ENCODE measurements around the gene SLITRK2.

Gene SLITRK2

GRCh38 chrX:145821898-145822571 is 4.4 kb downstream of the SLITRK2 start:
- Histone ChIP-seq H3K27ac (ENCODE audit: insufficient read depth, low read depth, low read length, poor library complexity, severe bottlenecking) (no peak overlapping the region), H3K9me3 (ENCODE audit: control insufficient read depth, low read length) (no peaks in the 10 kb centered on the region), H3K4me1 (ENCODE audit: control insufficient read depth, insufficient read depth, low read length) (no peaks in the 10 kb centered on the region), H3K4me3 (ENCODE audit: insufficient read depth, low read depth, low read length) (no peak overlapping the region), H3K27me3 (ENCODE audit: control insufficient read depth, insufficient read depth, low read length, poor library complexity, severe bottlenecking) (peaks cover 40% of the 10 kb centered on the region), H3K36me3 (ENCODE audit: control insufficient read depth, insufficient read depth, low read length) (no peaks in the 10 kb centered on the region)
- 61 to 65% methylated on average over 31 to 33 of the region's 33 CpGs for WGBS, 2 experiments

DNA sequence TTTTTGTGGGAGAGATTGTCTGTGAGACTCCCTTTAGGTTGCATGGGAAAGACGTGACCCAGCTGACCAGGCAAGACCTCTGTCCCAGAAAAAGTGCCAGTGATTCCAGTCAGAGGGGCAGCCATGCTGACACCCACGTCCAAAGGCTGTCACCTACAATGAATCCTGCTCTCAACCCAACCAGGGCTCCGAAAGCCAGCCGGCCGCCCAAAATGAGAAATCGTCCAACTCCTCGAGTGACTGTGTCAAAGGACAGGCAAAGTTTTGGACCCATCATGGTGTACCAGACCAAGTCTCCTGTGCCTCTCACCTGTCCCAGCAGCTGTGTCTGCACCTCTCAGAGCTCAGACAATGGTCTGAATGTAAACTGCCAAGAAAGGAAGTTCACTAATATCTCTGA is 5.5 kb downstream of the SLITRK2 start:
- no peaks in the 10 kb centered on the region for H3K9me3 ChIP-seq (ENCODE audit: control insufficient read depth, low read length)
- peaks cover 29% of the 10 kb centered on the region for H3K27me3 ChIP-seq (ENCODE audit: control insufficient read depth, insufficient read depth, low read length, poor library complexity, severe bottlenecking)
- H3K4me3 ChIP-seq (ENCODE audit: insufficient read depth, low read depth, low read length) = no peak overlapping the region
- 81 to 83% methylated on average over 7 of the region's 7 CpGs for WGBS, 2 experiments
- no peaks in the 10 kb centered on the region for H3K36me3 ChIP-seq (ENCODE audit: control insufficient read depth, insufficient read depth, low read length)
- H3K27ac ChIP-seq (ENCODE audit: insufficient read depth, low read depth, low read length, poor library complexity, severe bottlenecking) = no peak overlapping the region
- no peaks in the 10 kb centered on the region for H3K4me1 ChIP-seq (ENCODE audit: control insufficient read depth, insufficient read depth, low read length)

- H3K36me3 ChIP-seq (ENCODE audit: control insufficient read depth, insufficient read depth, low read length) = no peaks in the 10 kb centered on the region
- no peak overlapping the region for H3K27ac ChIP-seq (ENCODE audit: insufficient read depth, low read depth, low read length, poor library complexity, severe bottlenecking)
- H3K4me3 ChIP-seq (ENCODE audit: insufficient read depth, low read depth, low read length) = no peak overlapping the region
- H3K9me3 ChIP-seq (ENCODE audit: control insufficient read depth, low read length) = no peaks in the 10 kb centered on the region
- H3K4me1 ChIP-seq (ENCODE audit: control insufficient read depth, insufficient read depth, low read length) = no peaks in the 10 kb centered on the region
- peaks cover 12% of the 10 kb centered on the region for H3K27me3 ChIP-seq (ENCODE audit: control insufficient read depth, insufficient read depth, low read length, poor library complexity, severe bottlenecking)
- WGBS, 2 experiments = 35% methylated on average over 3 of the region's 4 CpGs; no CpG with 5 or more reads in 1 of the 2 experiments
Measured at GRCh38 chrX:145825896-145826295, 8.3 kb downstream of the SLITRK2 start.

- Histone ChIP-seq H3K4me1 (ENCODE audit: control insufficient read depth, insufficient read depth, low read length) (no peaks in the 10 kb centered on the region), H3K4me3 (ENCODE audit: insufficient read depth, low read depth, low read length) (no peak overlapping the region), H3K27me3 (ENCODE audit: control insufficient read depth, insufficient read depth, low read length, poor library complexity, severe bottlenecking) (peaks cover 12% of the 10 kb centered on the region), H3K27ac (ENCODE audit: insufficient read depth, low read depth, low read length, poor library complexity, severe bottlenecking) (no peak overlapping the region), H3K36me3 (ENCODE audit: control insufficient read depth, insufficient read depth, low read length) (no peaks in the 10 kb centered on the region), H3K9me3 (ENCODE audit: control insufficient read depth, low read length) (peaks cover under 1% of the 10 kb centered on the region)
- no CpG with 5 or more reads among the region's 4 CpGs for WGBS, 2 experiments
Measured at GRCh38 chrX:145826466-145826865, 8.8 kb downstream of the SLITRK2 start.

- 68 to 86% methylated on average over 3 to 4 of the region's 5 CpGs for WGBS, 2 experiments
- no peaks in the 10 kb centered on the region for H3K27me3 ChIP-seq (ENCODE audit: control insufficient read depth, insufficient read depth, low read length, poor library complexity, severe bottlenecking)
- H3K36me3 ChIP-seq (ENCODE audit: control insufficient read depth, insufficient read depth, low read length) = no peaks in the 10 kb centered on the region
- peaks cover 4% of the 10 kb centered on the region for H3K9me3 ChIP-seq (ENCODE audit: control insufficient read depth, low read length)
- no peak overlapping the region for H3K27ac ChIP-seq (ENCODE audit: insufficient read depth, low read depth, low read length, poor library complexity, severe bottlenecking)
- H3K4me1 ChIP-seq (ENCODE audit: control insufficient read depth, insufficient read depth, low read length) = no peaks in the 10 kb centered on the region
- no peak overlapping the region for H3K4me3 ChIP-seq (ENCODE audit: insufficient read depth, low read depth, low read length)
Measured at GRCh38 chrX:145832796-145833195, 15.2 kb downstream of the SLITRK2 start.

GRCh38 chrX:145840531-145840930 is 22.9 kb downstream of the SLITRK2 start:
- Histone ChIP-seq H3K4me1 (ENCODE audit: control insufficient read depth, insufficient read depth, low read length) (no peaks in the 10 kb centered on the region), H3K36me3 (ENCODE audit: control insufficient read depth, insufficient read depth, low read length) (no peaks in the 10 kb centered on the region), H3K27ac (ENCODE audit: insufficient read depth, low read depth, low read length, poor library complexity, severe bottlenecking) (no peak overlapping the region), H3K27me3 (ENCODE audit: control insufficient read depth, insufficient read depth, low read length, poor library complexity, severe bottlenecking) (no peaks in the 10 kb centered on the region), H3K9me3 (ENCODE audit: control insufficient read depth, low read length) (peaks cover 2% of the 10 kb centered on the region), H3K4me3 (ENCODE audit: insufficient read depth, low read depth, low read length) (no peak overlapping the region)
- 78 to 85% methylated on average over 7 to 8 of the region's 9 CpGs for WGBS, 2 experiments

DNA sequence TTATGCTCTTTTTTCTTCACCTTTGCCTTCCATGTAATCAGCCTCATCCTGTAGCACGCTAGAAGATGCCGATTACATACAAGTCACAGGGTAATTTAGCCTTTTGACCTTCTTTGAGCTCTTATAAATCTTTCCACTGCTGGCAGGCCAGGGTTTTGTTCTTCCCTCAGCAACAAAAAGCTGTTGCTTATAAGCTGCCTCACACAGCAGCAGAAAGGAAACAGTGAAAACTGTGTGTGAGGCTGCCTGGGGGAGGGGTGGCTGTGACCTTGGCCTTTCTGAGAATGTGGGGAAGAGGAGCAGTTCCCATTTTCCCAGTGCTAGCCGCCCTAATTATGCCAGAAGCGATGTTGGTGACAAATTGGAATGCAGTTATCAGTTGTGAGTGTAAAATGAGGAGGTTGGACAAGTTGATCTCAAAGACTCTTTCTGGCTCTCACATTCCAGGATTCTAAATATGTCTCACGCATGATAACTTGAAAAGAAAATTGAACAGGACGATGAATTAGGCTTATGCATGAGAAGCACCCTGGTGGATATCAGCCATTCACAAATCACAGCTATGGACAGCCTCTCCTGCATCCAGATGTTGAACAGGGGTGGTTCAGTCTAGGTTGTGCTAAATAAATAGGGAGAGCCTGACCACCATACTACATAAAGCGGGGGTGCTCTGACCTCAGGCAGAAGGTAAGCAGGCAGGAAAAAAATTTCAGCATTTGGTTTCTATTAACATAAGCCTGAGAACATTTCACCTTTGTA is 25.7 kb downstream of the SLITRK2 start:
- no peaks in the 10 kb centered on the region for H3K4me1 ChIP-seq (ENCODE audit: control insufficient read depth, insufficient read depth, low read length)
- H3K36me3 ChIP-seq (ENCODE audit: control insufficient read depth, insufficient read depth, low read length) = no peaks in the 10 kb centered on the region
- H3K9me3 ChIP-seq (ENCODE audit: control insufficient read depth, low read length) = peaks cover 2% of the 10 kb centered on the region
- WGBS, 2 experiments = 63 to 65% methylated on average over 4 to 7 of the region's 7 CpGs
- no peak overlapping the region for H3K4me3 ChIP-seq (ENCODE audit: insufficient read depth, low read depth, low read length)
- H3K27ac ChIP-seq (ENCODE audit: insufficient read depth, low read depth, low read length, poor library complexity, severe bottlenecking) = no peak overlapping the region
- no peaks in the 10 kb centered on the region for H3K27me3 ChIP-seq (ENCODE audit: control insufficient read depth, insufficient read depth, low read length, poor library complexity, severe bottlenecking)

DNA sequence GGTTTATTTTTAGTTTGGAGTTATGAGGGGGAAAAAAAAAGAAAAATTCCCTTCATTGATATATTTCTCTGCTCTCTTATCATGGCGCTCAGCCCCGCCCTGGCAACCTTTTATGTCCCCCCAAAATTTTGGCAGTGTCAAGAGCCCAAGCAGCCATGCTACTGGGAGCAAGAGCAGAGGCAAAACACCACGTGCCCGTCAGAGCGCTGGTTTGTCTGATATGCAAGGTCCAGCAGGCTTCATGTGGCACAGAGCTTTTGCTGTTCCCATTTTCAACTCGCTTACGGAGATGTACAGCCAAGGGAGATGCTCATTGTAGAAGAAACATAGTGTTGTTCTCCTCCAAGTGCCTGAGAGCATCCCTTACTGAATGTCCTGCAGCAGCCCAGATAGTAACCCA is 27.3 kb downstream of the SLITRK2 start:
- Histone ChIP-seq H3K27ac (ENCODE audit: insufficient read depth, low read depth, low read length, poor library complexity, severe bottlenecking) (no peak overlapping the region), H3K4me3 (ENCODE audit: insufficient read depth, low read depth, low read length) (no peak overlapping the region), H3K9me3 (ENCODE audit: control insufficient read depth, low read length) (peaks cover 2% of the 10 kb centered on the region), H3K36me3 (ENCODE audit: control insufficient read depth, insufficient read depth, low read length) (no peaks in the 10 kb centered on the region), H3K4me1 (ENCODE audit: control insufficient read depth, insufficient read depth, low read length) (no peaks in the 10 kb centered on the region), H3K27me3 (ENCODE audit: control insufficient read depth, insufficient read depth, low read length, poor library complexity, severe bottlenecking) (no peaks in the 10 kb centered on the region)
- WGBS, 2 experiments = 82 to 85% methylated on average over 7 of the region's 7 CpGs

DNA sequence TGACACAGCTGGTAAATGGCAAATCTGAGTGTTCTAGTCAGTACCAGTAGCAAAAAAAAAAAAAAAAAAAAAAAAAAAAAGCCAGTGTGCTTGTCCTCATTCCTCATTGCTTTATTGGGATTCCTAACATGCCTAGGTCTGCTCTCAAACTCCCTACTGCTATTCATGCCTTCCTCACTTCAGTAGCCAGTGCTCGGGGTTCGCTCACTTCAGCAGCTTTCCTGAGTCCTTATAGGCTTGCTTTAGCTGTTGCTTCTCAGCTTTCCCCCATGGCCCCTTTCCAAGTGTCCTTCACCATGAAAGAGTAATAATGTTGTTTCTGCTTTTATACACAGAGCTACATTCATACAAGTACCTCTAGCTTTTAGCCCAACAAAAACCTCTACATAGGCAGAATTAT is 30.8 kb downstream of the SLITRK2 start:
- Histone ChIP-seq H3K4me1 (ENCODE audit: control insufficient read depth, insufficient read depth, low read length) (no peaks in the 10 kb centered on the region), H3K9me3 (ENCODE audit: control insufficient read depth, low read length) (no peaks in the 10 kb centered on the region), H3K36me3 (ENCODE audit: control insufficient read depth, insufficient read depth, low read length) (no peaks in the 10 kb centered on the region), H3K27ac (ENCODE audit: insufficient read depth, low read depth, low read length, poor library complexity, severe bottlenecking) (no peak overlapping the region), H3K27me3 (ENCODE audit: control insufficient read depth, insufficient read depth, low read length, poor library complexity, severe bottlenecking) (no peaks in the 10 kb centered on the region), H3K4me3 (ENCODE audit: insufficient read depth, low read depth, low read length) (no peak overlapping the region)
- WGBS, 2 experiments = 77 to 78% methylated on average over 2 of the region's 2 CpGs

GRCh38 chrX:145848857-145849256 is 31.2 kb downstream of the SLITRK2 start:
- 77% methylated on average over 11 of the region's 11 CpGs for WGBS, 2 experiments
- H3K4me1 ChIP-seq (ENCODE audit: control insufficient read depth, insufficient read depth, low read length) = no peaks in the 10 kb centered on the region

More at GRCh38 chrX:145848857-145849256, 31.2 kb downstream of the SLITRK2 start:
- H3K36me3 ChIP-seq (ENCODE audit: control insufficient read depth, insufficient read depth, low read length) = no peaks in the 10 kb centered on the region
- H3K9me3 ChIP-seq (ENCODE audit: control insufficient read depth, low read length) = no peaks in the 10 kb centered on the region
- H3K27ac ChIP-seq (ENCODE audit: insufficient read depth, low read depth, low read length, poor library complexity, severe bottlenecking) = no peak overlapping the region
- H3K4me3 ChIP-seq (ENCODE audit: insufficient read depth, low read depth, low read length) = no peak overlapping the region
- H3K27me3 ChIP-seq (ENCODE audit: control insufficient read depth, insufficient read depth, low read length, poor library complexity, severe bottlenecking) = no peaks in the 10 kb centered on the region
